HepG2 (cell line): ENCODE data around the gene ACAT2. TPM values are rescaled to one million over a fixed set of nuclear protein-coding genes. Genes with fewer than 3 reads are reported as not detected.

ENCODE experiments used
- DPF2 ChIP-seq: sonication (generic); formaldehyde crosslinking; IDR thresholded peaks from 2 replicates; pipeline ENCODE4 v1.4.0; 2020; ENCODE audit warnings: mild to moderate bottlenecking, low read depth, missing genetic modification reagents, borderline replicate concordance
- FOXK1 ChIP-seq: sonication (generic); formaldehyde crosslinking; IDR thresholded peaks from 2 replicates; pipeline ENCODE4 v1.4.0; 2020; ENCODE audit warnings: low read depth, missing genetic modification reagents, borderline replicate concordance
- HNRNPL ChIP-seq: fragments of 200-400 bp; formaldehyde crosslinking; IDR thresholded peaks from 2 replicates; pipeline ENCODE4 v1.6.1; 2017; ENCODE audit warnings: mild to moderate bottlenecking, low read depth, low read length
- HOXA7 ChIP-seq: sonication (generic); formaldehyde crosslinking; IDR thresholded peaks from 2 replicates; pipeline ENCODE4 v1.8.1; 2022; ENCODE audit warnings: mild to moderate bottlenecking, missing genetic modification reagents, moderate library complexity
- NONO ChIP-seq, 2 experiments: fragments of 450-650 bp in 1 of 2; sonication (generic) in 1 of 2; formaldehyde crosslinking in 1 of 2; IDR thresholded peaks in 1 of 2; conservative IDR thresholded peaks in 1 of 2; 2 replicates each; pipeline versions ENCODE4 v1.6.1 to v1.8.0; 2017 to 2022; ENCODE audit warnings: mild to moderate bottlenecking in 1 of 2, missing genetic modification reagents in 1 of 2, moderate library complexity in 1 of 2
- RBM22 ChIP-seq: fragments of 200-400 bp; formaldehyde crosslinking; optimal IDR thresholded peaks from 2 replicates; pipeline ENCODE3; 2017; ENCODE audit warnings: mild to moderate bottlenecking, low read length, moderate library complexity
- ZFP36L1 ChIP-seq: sonication (generic); formaldehyde crosslinking; IDR thresholded peaks from 2 replicates; pipeline ENCODE4 v1.8.0; 2022; ENCODE audit warnings: mild to moderate bottlenecking, missing genetic modification reagents, moderate library complexity
- ZIK1 ChIP-seq: sonication (generic); formaldehyde crosslinking; IDR thresholded peaks from 2 replicates; pipeline ENCODE4 v1.5.0; 2020; ENCODE audit warnings: mild to moderate bottlenecking, low read depth, missing genetic modification reagents, borderline replicate concordance
- ZNF350 ChIP-seq: sonication (generic); formaldehyde crosslinking; IDR thresholded peaks from 2 replicates; pipeline ENCODE4 v1.4.0; 2020; ENCODE audit warnings: mild to moderate bottlenecking, low read depth, missing genetic modification reagents, borderline replicate concordance
- ZNF616 ChIP-seq: sonication (generic); formaldehyde crosslinking; IDR thresholded peaks from 2 replicates; pipeline ENCODE4 v1.5.0; 2020; ENCODE audit warnings: low read depth, mild to moderate bottlenecking, missing genetic modification reagents
- ZNF841 ChIP-seq: sonication (generic); formaldehyde crosslinking; IDR thresholded peaks from 2 replicates; pipeline ENCODE4 v1.8.1; 2023; ENCODE audit warnings: missing genetic modification reagents, borderline replicate concordance
- ZNF879 ChIP-seq: sonication (generic); formaldehyde crosslinking; IDR thresholded peaks from 2 replicates; pipeline ENCODE4 v1.8.1; 2023; ENCODE audit warnings: missing genetic modification reagents
- ZZZ3 ChIP-seq: sonication (generic); formaldehyde crosslinking; IDR thresholded peaks from 2 replicates; pipeline ENCODE4 v1.4.0; 2020; ENCODE audit warnings: missing genetic modification reagents, mild to moderate bottlenecking, borderline replicate concordance
- polyA plus RNA-seq, 8 experiments: library from polyadenylated mRNA; depleted of rRNA in 3 of 8; stranded (reverse) in 7 of 8; unstranded in 1 of 8; fragments of >200 nt; fragmentation: Illumina TruSeq in 4 of 8; extraction: Trizol in 4 of 8; gene quantifications; 2 replicates each; pipeline versions ENCODE4 v1.2.1 to v1.2.3, GENCODE V29; 2011 to 2016; ENCODE audit warnings: low read depth in 4 of 8, missing spikeins in 1 of 8, mixed read lengths in 1 of 8; ENCODE audit not compliant: insufficient read depth in 1 of 8
- total RNA-seq, 5 experiments: library from RNA; depleted of rRNA; stranded (reverse); fragments of >200 nt; fragmentation: Illumina TruSeq; extraction: Trizol; gene quantifications; 2 replicates each; pipeline ENCODE4 v1.2.3, GENCODE V29; 2016; ENCODE audit warnings: low read depth in 1 of 5
- TF ChIP-seq, protein P1 (sequence below): sonication (generic); formaldehyde crosslinking; IDR thresholded peaks from 2 replicates; pipeline ENCODE4 v1.4.0; 2020; ENCODE audit warnings: missing genetic modification reagents, mild to moderate bottlenecking, borderline replicate concordance
- TF ChIP-seq, protein P2 (sequence below), 2 experiments: sonication (generic) in 1 of 2; formaldehyde crosslinking in 1 of 2; IDR thresholded peaks; 2 replicates each; pipeline versions ENCODE4 v1.4.0 to v1.6.1; 2018 to 2020; ENCODE audit warnings: missing genetic modification reagents in 2 of 2, borderline replicate concordance in 1 of 2, low read depth in 1 of 2, mild to moderate bottlenecking in 1 of 2, missing biosample characterization in 1 of 2
- TF ChIP-seq, protein P3 (sequence below): sonication (generic); formaldehyde crosslinking; IDR thresholded peaks from 2 replicates; pipeline ENCODE4 v1.8.1; 2023; ENCODE audit warnings: mild to moderate bottlenecking, missing genetic modification reagents
- TF ChIP-seq, protein P4 (sequence below): sonication (generic); formaldehyde crosslinking; IDR thresholded peaks from 2 replicates; pipeline ENCODE4 v1.4.0; 2020; ENCODE audit warnings: missing genetic modification reagents
- TF ChIP-seq, protein P5 (sequence below): IDR thresholded peaks from 2 replicates; pipeline ENCODE4 v1.6.1; 2018; ENCODE audit warnings: missing genetic modification reagents, mild to moderate bottlenecking, missing compliant biosample characterization
- TF ChIP-seq, protein P6 (sequence below): sonication (generic); formaldehyde crosslinking; conservative IDR thresholded peaks from 2 replicates; pipeline ENCODE4 v1.8.1; 2023; ENCODE audit warnings: missing genetic modification reagents

The ACAT2 gene
- total and polyA plus RNA-seq, 2 of the 13 experiments (the other 11 are each of a cell fraction or from before 2014, with no cell fraction given), result 121 to 534 TPM

DNA sequence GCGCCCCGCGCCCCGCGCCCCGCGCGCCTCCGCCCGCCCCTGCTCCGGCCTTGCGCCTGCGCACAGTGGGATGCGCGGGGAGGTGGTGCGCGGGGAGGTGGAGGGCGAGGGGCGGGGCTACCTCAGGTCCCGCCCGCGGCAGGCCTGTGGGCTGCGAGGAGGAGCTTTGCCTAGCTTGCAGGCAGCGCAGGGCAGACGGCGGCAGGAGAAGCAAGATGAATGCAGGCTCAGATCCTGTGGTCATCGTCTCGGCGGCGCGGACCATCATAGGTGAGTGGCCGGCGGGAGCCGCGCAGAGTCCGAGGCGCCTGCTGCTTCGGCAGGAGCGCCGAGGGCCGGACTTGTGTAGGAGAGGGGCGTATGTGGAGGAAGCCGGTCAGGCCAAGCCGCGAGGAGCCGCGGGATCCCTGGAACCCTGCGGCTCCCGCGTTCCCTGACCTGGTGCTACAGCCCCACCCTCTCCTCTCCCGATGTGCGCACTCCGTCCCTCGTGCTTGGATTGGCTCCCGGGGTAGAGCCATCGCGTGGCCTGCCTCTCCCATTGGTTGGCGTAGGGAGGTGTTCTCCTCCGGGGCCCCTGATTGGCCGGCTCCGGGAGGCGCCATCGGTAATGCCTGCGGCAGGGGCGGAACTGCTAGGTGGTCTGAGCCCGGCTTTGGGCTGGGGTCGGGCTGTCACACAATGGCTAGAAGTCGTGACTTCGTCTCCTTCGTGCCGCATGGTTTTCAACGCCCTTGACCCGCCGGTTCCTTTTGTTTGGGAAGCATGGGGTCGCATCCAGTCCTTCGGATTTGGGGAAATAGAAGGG lies at the start of gene ACAT2 (continued):
- TF ChIP-seq ZIK1 (CRISPR knock-in tag) (peak; percentile 58; the same call in 1 of the 2 replicates), DPF2 (CRISPR knock-in tag) (no peak), ZFP36L1 (CRISPR knock-in tag) (peak; percentile 30; the same call in 1 of the 2 replicates), ZNF879 (peak; percentile 48; the same call in 1 of the 2 replicates), ZZZ3 (CRISPR knock-in tag) (peak; percentile 18; the same call in 1 of the 2 replicates), ZNF616 (CRISPR knock-in tag) (no peak; the same call in 1 of the 2 replicates), ZNF841 (CRISPR knock-in tag) (no peak), FOXK1 (peak; percentile 65; the same call in 1 of the 2 replicates), NONO (IDR thresholded peaks at IDR 0.05) (no peak), NONO (CRISPR knock-in tag; conservative IDR thresholded peaks at IDR 0.05) (peak; percentile 6; the same call in 1 of the 2 replicates), HNRNPL (no peak), RBM22 (no peak), HOXA7 (CRISPR knock-in tag) (no peak), ZNF350 (CRISPR knock-in tag) (peak; percentile 89)
- TF ChIP-seq, protein P1, sequence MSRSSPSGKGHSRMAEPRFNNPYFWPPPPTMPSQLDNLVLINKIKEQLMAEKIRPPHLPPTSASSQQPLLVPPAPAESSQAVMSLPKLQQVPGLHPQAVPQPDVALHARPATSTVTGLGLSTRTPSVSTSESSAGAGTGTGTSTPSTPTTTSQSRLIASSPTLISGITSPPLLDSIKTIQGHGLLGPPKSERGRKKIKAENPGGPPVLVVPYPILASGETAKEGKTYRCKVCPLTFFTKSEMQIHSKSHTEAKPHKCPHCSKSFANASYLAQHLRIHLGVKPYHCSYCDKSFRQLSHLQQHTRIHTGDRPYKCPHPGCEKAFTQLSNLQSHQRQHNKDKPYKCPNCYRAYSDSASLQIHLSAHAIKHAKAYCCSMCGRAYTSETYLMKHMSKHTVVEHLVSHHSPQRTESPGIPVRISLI (CRISPR knock-in tag), result no peak
- TF ChIP-seq, protein P2, sequence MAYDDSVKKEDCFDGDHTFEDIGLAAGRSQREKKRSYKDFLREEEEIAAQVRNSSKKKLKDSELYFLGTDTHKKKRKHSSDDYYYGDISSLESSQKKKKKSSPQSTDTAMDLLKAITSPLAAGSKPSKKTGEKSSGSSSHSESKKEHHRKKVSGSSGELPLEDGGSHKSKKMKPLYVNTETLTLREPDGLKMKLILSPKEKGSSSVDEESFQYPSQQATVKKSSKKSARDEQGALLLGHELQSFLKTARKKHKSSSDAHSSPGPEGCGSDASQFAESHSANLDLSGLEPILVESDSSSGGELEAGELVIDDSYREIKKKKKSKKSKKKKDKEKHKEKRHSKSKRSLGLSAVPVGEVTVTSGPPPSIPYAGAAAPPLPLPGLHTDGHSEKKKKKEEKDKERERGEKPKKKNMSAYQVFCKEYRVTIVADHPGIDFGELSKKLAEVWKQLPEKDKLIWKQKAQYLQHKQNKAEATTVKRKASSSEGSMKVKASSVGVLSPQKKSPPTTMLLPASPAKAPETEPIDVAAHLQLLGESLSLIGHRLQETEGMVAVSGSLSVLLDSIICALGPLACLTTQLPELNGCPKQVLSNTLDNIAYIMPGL (CRISPR knock-in tag; IDR thresholded peaks at IDR 0.05; ENCODE audit: borderline replicate concordance in 1 of 2, low read depth in 1 of 2), result peak; percentile 76 to 82
- TF ChIP-seq, protein P3, sequence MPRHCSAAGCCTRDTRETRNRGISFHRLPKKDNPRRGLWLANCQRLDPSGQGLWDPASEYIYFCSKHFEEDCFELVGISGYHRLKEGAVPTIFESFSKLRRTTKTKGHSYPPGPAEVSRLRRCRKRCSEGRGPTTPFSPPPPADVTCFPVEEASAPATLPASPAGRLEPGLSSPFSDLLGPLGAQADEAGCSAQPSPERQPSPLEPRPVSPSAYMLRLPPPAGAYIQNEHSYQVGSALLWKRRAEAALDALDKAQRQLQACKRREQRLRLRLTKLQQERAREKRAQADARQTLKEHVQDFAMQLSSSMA, result peak; percentile 94; the same call in 1 of the 2 replicates
- TF ChIP-seq, protein P4, sequence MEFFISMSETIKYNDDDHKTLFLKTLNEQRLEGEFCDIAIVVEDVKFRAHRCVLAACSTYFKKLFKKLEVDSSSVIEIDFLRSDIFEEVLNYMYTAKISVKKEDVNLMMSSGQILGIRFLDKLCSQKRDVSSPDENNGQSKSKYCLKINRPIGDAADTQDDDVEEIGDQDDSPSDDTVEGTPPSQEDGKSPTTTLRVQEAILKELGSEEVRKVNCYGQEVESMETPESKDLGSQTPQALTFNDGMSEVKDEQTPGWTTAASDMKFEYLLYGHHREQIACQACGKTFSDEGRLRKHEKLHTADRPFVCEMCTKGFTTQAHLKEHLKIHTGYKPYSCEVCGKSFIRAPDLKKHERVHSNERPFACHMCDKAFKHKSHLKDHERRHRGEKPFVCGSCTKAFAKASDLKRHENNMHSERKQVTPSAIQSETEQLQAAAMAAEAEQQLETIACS (CRISPR knock-in tag), result peak; percentile 65
- TF ChIP-seq, protein P5, sequence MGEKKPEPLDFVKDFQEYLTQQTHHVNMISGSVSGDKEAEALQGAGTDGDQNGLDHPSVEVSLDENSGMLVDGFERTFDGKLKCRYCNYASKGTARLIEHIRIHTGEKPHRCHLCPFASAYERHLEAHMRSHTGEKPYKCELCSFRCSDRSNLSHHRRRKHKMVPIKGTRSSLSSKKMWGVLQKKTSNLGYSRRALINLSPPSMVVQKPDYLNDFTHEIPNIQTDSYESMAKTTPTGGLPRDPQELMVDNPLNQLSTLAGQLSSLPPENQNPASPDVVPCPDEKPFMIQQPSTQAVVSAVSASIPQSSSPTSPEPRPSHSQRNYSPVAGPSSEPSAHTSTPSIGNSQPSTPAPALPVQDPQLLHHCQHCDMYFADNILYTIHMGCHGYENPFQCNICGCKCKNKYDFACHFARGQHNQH (CRISPR knock-in tag), result peak; percentile 80
- TF ChIP-seq, protein P6, sequence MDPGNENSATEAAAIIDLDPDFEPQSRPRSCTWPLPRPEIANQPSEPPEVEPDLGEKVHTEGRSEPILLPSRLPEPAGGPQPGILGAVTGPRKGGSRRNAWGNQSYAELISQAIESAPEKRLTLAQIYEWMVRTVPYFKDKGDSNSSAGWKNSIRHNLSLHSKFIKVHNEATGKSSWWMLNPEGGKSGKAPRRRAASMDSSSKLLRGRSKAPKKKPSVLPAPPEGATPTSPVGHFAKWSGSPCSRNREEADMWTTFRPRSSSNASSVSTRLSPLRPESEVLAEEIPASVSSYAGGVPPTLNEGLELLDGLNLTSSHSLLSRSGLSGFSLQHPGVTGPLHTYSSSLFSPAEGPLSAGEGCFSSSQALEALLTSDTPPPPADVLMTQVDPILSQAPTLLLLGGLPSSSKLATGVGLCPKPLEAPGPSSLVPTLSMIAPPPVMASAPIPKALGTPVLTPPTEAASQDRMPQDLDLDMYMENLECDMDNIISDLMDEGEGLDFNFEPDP (CRISPR knock-in tag), result no peak
